ENCODE data around the gene ICA1L. TPM values are rescaled to one million over a fixed set of nuclear protein-coding genes. Genes with fewer than 3 reads are reported as not detected.

ICA1L gene
- total and polyA plus RNA-seq, 2 of the 13 experiments (the other 11 are each of a cell fraction or from before 2014, with no cell fraction given), result 1.5 to 2.4 TPM

- TF ChIP-seq HMGXB4 (CRISPR knock-in tag; IDR thresholded peaks at IDR 0.05; ENCODE audit: borderline replicate concordance in 1 of 2, low read depth in 1 of 2) (no peak), NCOA2 (CRISPR knock-in tag; IDR thresholded peaks at IDR 0.05) (peak; percentile 68), SMAD3 (CRISPR knock-in tag; IDR thresholded peaks at IDR 0.05) (no peak), ZNF33A (CRISPR knock-in tag; IDR thresholded peaks at IDR 0.05; ENCODE audit: borderline replicate concordance) (no peak), ZNF143 (CRISPR knock-in tag; IDR thresholded peaks at IDR 0.05) (no peak), TBX3 (IDR thresholded peaks at IDR 0.05; ENCODE audit: borderline replicate concordance) (0 out of 2 replicates have a peak, but pooled peaks have one; percentile 47), CENPX (CRISPR knock-in tag; IDR thresholded peaks at IDR 0.05) (no peak), PAX8 (CRISPR knock-in tag; IDR thresholded peaks at IDR 0.05; ENCODE audit: borderline replicate concordance) (no peak)
- TF ChIP-seq, protein P1, sequence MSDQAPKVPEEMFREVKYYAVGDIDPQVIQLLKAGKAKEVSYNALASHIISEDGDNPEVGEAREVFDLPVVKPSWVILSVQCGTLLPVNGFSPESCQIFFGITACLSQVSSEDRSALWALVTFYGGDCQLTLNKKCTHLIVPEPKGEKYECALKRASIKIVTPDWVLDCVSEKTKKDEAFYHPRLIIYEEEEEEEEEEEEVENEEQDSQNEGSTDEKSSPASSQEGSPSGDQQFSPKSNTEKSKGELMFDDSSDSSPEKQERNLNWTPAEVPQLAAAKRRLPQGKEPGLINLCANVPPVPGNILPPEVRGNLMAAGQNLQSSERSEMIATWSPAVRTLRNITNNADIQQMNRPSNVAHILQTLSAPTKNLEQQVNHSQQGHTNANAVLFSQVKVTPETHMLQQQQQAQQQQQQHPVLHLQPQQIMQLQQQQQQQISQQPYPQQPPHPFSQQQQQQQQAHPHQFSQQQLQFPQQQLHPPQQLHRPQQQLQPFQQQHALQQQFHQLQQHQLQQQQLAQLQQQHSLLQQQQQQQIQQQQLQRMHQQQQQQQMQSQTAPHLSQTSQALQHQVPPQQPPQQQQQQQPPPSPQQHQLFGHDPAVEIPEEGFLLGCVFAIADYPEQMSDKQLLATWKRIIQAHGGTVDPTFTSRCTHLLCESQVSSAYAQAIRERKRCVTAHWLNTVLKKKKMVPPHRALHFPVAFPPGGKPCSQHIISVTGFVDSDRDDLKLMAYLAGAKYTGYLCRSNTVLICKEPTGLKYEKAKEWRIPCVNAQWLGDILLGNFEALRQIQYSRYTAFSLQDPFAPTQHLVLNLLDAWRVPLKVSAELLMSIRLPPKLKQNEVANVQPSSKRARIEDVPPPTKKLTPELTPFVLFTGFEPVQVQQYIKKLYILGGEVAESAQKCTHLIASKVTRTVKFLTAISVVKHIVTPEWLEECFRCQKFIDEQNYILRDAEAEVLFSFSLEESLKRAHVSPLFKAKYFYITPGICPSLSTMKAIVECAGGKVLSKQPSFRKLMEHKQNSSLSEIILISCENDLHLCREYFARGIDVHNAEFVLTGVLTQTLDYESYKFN (CRISPR knock-in tag; conservative IDR thresholded peaks at IDR 0.05), result peak; percentile 68
These were observed 10.0 kb upstream of the ICA1L start (continued) for GRCh38 chr2:202881570-202881969.

All from HepG2 (cell line).